Stimulated activated CD4-positive, alpha-beta T cell treated with anti-CD3 and anti-CD28 coated beads, Interleukin-1b, Interleukin-23, amount 100 ng/mL, for 48 hours (primary cell): ENCODE measurements around the gene MYCBPAP.

Source experiments
- DNase-seq: peaks from one replicate; pipeline ENCODE4 v3.0.0-alpha.2; 2020

The MYCBPAP gene

GRCh38 chr17:50517504-50518383 is 9.5 kb downstream of the MYCBPAP start:
- no peak for DNase-seq

- no peak for DNase-seq
These were observed 10.3 kb downstream of the MYCBPAP start for GRCh38 chr17:50518384-50519023.

DNA sequence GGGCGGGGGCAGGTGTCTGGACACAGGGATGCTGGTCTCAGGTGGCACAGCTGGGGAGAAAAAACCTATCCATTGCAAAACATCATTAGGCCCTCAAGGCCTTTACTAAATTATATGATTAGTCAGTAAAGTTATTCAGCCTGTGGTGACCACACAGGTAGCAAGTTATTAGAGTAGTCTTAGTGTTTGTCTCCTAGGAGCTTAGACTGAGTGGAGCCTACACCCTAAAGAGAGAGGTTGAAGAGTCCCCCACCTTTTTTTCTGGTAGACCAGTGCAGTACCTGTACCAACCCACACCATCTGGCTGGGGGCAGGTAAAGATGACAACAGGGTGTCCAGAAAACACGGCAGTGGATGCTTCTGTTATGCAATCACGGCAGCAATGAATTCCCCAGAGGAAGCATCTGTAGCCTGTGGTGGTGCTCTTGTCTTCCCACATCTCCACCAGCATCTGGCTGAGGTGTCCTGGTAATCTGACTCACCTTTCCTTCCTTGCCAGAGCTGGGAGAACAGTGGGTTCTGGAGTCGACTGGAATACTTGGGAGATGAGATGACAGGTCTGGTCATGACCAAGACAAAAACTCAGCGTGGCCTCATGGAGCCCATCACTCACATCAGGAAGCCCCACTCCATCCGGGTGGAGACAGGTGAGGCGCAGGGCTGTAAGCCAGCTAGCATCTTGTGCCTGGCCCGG is 11.0 kb downstream of the MYCBPAP start:
- no peak for DNase-seq

- no peak for DNase-seq
These were observed 12.2 kb downstream of the MYCBPAP start for GRCh38 chr17:50520483-50520882.

DNA sequence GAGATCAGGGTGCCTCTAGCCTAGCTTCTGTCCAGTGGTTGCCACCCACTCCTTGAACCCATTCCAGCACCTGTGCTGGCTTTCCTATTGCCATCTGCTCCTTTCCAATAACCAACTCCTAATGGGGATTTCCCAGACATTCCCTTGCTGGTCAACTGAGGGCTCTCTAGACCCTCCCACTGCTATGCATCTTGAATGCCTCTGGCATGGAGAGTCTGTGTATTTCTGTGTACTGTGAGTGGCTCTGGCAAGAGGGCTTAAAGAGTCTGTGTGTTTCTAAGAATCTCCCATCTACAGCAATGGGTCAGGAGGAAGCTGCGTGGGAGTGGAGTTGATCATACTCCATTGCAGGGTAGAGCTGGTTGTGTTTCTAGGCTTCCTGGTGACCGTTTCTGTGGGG is 13.3 kb downstream of the MYCBPAP start:
- DNase-seq, result no peak

- DNase-seq, result no peak
These were observed 14.5 kb downstream of the MYCBPAP start for GRCh38 chr17:50522766-50523165.

GRCh38 chr17:50523208-50523607 is 15.0 kb downstream of the MYCBPAP start:
- no peak for DNase-seq

DNA sequence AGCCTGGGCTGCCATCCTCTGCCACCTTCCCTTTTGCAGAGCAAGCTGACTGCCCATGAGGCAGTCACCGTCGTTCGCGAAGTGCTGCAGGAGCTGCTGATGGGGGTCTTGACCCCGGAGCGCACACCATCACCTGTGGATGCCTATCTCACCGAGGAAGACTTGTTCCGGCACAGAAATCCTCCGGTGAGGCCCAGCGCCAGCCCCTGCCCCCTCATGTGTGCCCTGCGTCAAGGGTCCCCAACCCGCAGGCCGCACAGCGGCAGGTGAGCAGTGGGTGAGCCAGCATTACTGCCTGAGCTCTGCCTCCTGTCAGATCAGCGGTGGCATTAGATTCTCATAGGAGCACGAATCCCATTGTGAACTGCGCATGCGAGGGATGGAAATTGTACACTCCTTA is 16.6 kb downstream of the MYCBPAP start:
- DNase-seq, result no peak

- DNase-seq, result no peak
These were observed 19.0 kb downstream of the MYCBPAP start for GRCh38 chr17:50527155-50527762.

- no peak for DNase-seq
These were observed 19.8 kb downstream of the MYCBPAP start for GRCh38 chr17:50527949-50528474.

DNA sequence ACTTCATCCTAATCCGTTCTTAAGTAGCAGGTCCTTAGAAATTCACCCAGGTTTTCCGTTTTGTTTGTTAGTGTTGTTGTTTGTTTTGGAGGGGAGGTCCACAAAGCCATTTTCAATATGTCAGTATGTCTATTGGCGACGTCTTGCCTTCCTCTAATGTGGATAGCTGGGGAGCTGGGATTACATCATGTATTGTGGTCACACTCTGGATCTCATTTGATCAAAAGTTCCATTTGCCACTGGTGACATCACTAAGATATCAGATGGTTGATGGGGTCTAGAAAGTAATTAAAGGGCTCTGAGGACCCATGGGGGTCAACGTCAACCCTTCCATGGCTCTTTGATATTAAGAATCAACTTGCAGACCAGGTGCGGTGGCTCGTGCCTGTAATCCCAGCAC is 21.6 kb downstream of the MYCBPAP start:
- DNase-seq, result no peak

DNA sequence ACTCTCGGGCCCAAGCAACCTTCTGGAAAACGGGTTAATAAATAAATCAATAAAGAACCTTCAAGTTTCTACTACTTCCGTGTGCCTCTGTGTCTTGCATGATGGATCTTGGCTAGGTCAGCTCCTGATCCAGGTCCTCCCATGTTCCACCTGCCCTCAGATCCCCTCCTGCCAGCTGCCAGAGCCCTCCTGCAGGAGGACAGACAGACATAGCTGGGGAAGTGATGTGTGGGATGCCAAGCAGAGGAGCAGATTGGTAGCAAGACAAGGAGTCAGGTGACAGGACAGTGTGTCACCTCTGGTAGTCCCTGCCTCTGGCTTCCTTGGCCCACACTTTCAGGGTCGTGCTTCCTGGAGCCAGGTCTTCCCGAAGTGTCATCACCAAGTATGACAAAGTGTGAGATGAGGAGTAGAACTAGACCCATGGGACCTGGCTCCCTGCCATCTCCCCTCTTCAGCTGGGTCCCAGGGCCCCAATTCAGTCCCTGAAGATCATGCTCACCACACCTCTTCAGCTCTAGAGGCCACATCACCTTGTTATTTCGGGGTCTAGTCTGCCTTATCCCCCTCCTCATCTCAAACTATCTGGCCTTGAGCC is 23.3 kb downstream of the MYCBPAP start:
- DNase-seq, result no peak

DNA sequence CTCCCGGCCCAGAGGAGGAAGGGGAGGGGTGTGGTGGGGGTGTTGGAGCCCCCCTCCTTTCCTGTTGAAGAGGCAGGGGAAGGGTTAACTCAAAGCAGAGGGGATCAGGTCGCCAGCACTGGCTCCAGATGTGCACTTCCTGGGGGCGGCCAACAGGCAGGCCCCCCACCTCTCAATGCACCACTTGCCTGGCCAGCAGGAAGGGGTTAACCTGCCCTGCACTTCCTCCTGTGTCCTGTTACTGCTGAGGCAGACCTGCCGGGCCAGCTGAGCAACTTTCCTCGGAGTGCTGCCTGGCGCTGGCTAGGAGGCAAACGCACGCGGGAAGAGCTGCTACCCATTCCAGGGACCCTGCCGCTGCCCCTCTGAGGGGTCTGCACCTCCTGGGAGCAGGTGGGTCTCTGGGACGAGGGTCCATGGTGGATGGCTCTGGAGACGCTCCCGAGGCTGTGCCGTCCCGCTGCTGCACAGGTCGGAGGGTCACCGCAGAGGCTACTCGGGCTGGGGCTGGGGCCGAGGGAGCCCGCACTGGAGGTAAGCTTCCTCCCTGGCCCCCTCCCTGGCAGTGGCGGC is 24.3 kb downstream of the MYCBPAP start, which contains the start of gene EPN3:
Gene EPN3, plus strand, starts transcription at position 284 of the 573 bp plus-strand sequence. CDS start 3,822 bp downstream, outside the sequence.
- no peak for DNase-seq

- no peak for DNase-seq
These were observed 24.9 kb downstream of the MYCBPAP start for GRCh38 chr17:50533185-50533584.

DNA sequence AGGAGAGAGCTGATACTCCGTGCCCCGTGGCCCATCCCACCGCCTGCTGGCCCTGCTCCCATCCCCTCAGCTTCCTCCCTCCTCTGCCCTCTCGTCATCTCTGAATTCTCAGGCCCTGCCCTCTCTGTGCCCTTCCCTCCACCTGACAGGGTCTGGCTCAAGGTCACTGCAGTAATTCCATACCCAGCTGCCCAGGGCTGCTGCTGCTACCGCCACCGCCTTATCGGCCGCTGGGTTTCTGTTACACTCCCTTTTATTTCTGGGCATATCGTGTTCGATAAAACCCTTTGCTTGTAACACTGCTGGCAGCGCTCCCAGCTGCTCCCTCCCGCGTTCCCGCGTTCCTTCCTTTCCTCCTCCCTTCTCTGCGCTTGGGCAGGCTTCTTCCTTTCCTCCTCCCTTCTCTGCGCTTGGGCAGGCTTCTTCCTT is 25.5 kb downstream of the MYCBPAP start:
- no peak for DNase-seq

DNA sequence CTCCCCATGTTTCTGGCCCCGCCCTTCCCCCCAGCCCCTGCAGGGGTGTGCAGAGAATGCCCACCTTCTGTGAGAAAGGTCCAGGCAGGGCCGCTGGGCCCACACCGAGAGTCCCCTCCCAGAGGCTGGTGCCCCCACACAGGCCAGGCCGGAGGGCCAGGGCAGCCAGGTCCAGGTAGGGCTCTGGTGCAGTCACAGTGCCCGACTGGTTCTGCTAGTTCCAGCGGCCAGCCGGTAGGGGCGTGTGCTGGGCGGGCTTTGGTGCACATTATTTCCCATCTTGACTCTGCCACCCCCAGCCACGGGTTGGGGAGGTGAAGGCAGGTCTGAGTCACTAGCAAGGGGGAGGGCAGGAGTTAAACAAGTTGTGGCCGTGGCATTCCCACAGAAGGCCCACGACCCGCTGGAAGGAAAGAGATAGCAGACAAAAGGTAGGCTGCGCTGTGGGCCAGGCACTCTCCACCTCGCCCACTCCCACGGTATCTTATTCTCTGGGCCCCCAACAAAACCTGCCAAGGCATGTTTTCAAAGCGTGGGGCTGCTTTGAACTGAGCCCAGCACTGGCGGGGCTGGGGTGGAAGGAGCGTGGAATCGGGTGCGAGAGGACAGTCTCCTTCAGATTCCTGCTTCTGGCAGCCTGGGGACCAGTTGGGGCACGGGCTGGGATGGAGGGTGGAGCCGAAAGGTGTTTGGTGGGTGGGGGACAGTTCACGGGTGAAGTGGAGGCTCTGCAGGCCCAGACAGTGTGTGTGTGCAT is 26.2 kb downstream of the MYCBPAP start:
- peak; percentile 40 for DNase-seq

DNA sequence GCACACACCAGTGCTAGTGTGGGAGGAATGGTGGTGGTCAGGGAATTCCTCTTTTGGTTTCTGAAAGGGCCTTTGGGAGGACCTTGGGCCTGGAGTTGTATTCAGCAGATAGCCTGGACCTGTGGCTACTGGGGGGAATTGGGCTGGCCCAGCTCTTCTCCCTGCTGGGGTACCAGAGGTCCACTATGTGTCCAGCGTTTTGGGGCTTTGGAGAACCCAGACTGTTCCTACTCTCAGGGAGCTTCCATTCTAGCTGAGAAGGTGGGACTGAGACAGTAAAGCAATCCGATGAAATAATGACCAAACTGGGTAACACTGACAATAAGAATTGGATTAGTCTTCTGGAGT is 26.7 kb downstream of the MYCBPAP start:
- DNase-seq, result no peak

- no peak for DNase-seq
These were observed 27.2 kb downstream of the MYCBPAP start for GRCh38 chr17:50535407-50535806.

DNA sequence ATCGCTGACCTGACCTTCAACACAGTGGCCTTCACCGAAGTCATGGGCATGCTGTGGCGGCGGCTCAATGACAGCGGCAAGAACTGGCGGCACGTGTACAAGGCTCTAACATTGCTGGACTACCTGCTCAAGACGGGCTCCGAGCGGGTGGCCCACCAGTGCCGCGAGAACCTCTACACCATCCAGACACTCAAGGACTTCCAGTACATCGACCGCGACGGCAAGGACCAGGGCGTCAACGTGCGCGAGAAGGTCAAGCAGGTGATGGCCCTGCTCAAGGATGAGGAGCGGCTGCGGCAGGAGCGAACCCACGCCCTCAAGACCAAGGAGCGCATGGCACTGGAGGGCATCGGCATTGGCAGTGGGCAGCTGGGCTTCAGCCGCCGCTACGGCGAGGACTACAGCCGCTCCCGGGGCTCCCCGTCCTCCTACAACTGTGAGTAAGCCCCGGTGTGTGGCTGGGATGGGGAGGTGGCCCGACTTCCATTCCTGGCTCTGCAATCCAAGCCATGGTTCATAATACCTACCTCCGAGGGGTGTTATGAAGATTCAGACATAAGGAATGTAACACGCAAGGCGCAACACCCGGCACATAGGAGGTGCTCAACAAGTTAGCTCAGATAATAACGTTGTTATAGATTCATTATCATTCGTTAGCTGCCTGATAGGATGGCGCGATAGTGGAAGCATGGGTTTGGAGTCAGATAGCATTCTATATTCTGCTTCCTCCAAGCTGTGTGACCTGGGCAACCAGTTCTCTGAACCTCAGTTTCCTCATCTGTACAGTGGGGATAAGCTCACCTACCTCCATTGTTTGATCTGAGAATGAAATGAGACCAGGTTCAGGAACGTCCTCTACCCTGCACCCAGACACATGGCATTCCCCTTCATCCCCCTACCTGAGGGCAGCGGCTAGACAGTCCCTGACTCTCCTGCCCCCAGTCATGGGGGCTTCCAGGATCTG is 28.7 kb downstream of the MYCBPAP start:
- no peak for DNase-seq
